ENCODE results near the gene MYH7.

The MYH7 gene

DNA sequence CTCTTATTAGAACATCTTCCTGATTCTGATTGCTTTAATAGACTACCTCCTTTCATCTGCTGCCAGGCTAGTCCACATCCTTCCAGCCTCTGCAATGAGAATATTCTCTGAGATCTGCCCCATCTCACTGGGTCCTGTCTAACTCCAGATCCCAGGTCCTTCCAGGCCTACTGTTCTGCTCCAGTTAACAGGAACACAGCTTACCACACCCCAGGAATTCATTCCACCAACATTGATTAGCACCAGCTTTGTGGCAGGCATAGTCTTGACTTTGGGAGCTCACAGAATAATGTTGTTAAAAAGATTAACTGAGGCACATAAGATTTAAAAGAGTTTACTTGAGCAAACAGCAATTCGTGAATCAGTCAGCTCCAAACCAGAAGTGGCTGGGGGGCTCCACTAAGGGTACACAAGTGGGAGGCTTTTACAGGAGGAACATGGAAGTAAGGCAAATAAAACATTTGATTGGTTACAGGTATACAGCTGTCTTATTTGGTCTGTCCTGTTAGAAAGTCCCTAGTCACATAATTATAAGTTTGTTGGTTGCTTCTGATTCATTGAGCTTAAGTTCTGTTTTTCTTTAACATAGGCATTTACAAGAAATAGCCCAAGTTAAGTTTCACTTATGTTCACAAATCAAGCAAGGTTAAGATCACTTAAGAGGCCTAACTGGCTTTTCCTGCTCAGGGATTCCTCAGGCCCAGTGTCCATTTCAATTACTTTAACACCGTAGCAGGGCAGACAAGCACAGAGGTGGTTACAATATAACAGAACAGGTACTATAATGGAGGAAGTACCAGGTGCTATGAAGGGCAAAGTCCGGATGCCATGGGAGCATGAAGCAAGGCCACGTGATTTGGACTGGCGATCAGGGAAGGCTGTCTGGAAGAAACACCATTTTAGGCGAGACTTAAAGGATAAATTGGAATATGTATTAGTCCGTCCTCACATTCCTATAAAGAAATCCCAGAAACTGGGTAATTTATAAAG, 12.2 kb upstream of the MYH7 start:
- DNase-seq (ENCODE audit: low spot score), result no peak

DNA sequence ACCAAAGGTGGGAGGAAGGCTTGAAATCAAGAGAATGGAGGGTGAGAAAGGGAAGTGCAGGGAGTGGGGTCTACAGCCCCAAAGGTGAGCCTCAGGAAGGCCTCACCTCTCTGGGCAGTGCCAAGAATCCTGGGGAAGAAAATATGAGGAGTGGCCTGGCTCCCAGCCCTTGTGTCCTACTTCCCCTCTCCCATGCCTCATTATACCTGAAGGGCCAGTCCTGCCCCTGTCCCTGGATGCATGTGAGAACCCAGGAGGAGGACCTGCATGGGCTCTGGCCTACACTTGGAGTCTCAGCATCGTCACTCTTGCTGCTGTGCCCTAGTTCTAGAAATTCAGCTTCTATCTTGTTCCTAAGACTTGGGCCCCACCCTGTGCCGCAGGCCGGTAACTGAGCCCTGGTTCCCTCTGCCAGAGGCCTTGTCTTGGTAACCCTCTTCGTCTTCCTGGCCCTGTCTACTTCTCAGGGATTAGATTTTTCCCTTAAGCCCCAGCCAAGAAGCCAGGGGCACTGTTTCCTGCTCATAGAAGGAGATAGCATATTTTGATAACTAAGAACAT, 10.9 kb upstream of the MYH7 start:
- DNase-seq (ENCODE audit: low spot score), result peak; percentile 37

DNA sequence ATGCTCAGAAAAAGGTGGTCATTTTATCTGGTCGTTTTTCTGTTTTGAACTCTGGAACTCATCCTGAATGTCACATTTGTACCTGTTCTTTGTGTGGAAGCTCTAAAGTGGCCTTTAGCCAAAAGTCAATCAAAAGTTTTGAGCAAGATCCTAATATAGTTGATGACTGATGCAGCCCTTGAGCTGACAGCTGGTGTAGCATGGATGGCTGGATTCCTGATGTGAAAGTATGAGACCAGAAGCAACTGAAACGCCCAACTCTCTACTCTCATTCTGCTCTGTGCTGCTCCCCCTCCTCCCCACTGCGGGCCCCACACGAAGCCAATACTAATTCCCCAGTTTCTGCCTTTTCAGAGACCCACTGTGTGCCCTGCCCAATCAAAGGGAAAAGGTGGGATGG, 10.3 kb upstream of the MYH7 start:
- peak; percentile 34 for DNase-seq (ENCODE audit: low spot score)

DNA sequence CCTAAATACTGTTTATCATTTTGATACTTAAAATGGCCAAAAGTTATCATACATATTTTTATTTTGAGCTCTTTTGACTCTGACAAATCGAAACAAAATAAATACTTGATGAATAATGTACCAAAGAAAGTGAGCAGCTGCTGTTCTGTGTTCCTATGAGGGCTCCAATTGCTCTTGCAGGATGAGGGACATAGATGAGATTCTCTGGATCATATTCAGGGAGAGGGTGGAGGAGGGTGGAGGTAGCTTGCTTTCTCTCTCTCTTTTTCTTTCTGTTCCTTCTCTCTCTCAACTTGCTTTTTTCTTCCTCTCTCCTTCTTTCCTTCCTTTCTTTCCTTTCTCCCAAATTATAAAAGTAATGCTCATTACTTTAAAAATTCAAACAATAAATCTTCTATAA, 8.9 kb upstream of the MYH7 start:
- DNase-seq (ENCODE audit: low spot score), result no peak

DNA sequence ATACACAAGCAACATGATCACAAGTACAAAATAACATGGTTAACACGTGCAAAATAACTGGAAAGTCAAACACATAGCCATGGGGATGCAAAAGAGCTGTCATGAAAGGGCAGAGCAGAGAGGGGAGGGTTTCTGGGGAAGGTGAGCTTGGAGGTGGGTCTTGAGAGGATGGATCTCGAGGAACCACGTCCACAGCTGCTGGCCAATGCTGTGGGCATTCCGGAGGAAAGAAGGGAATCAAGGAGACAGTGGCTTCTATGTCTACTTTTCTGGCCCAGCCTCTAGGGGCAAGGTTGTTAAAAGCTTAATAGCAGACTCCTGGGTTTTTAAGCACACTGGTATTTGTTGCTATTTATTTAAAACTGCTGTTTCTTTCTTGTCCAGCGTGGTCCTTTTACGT, 8.4 kb upstream of the MYH7 start:
- DNase-seq (ENCODE audit: low spot score), result no peak

DNA sequence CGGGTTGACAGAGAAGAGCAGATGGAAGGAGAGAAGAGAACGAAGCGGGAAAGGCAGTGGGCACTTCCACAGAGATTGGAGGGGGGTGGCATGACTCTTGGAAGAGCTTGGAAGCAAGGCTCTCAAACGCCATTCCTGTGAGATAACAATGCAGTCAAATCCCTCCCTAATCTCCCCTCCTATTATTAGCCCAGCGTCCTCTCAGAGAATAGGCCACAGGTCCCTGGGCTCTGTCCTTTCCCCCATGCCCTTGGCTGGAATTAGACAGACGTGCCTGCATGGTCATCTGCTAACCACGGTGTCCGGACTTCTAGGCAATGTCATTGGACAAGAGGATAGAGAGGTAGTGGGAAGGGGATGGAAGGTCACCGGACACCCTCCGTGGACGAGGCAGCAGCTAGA, 8.0 kb upstream of the MYH7 start:
- DNase-seq (ENCODE audit: low spot score), result peak; percentile 46

DNA sequence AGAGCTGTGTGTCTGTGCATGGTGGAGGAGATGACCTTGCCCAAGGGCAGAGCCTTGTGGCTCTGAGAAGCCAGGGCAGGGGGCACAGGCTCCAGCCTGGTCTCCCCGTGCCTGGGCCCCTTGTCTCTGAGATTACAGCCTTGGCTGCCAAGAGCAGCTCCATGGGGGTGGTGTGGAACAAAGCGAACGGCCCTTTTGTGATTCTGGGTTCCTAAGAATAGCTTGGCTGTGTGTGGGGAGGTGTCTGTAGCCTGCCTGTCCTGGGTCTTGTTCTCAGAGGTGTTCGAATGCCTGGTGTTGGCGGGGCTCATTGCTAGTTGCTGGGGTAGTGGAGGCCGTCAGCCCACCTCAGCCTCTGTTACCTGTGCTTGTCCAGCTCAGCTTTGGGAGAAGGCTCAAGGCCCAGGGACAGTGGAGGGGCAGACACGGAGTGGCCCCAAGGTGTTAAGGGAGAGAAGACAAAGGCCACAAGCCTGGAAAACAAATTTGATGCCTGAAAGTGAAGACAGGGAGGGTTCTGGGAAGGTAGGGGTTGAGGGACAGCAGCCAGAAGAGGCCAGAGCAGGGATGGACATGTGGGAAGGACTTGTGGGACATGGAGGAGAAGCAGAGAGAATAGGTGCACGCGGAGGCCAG, 7.4 kb upstream of the MYH7 start:
- peak; percentile 49 for DNase-seq (ENCODE audit: low spot score)

DNA sequence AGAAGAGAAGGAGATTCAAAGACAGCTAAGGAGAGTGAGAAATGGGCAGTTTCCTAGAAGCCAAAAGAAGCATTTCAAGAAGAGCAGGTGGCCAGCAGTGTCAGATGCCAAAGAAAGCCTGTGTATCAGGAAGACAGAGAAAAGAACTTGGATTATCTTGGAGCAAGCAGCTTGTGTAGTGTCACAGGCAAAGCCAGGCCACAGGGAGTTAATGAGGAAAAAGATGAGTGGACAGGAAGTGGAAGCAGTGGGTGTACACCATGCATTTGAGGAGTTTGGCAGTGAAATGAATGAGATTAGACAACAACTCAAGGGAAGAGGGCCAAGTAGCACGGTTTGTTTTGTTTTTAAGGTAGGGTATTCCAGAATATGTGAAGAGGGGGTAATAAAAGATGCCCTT, 5.6 kb upstream of the MYH7 start:
- DNase-seq (ENCODE audit: low spot score), result peak; percentile 25

DNA sequence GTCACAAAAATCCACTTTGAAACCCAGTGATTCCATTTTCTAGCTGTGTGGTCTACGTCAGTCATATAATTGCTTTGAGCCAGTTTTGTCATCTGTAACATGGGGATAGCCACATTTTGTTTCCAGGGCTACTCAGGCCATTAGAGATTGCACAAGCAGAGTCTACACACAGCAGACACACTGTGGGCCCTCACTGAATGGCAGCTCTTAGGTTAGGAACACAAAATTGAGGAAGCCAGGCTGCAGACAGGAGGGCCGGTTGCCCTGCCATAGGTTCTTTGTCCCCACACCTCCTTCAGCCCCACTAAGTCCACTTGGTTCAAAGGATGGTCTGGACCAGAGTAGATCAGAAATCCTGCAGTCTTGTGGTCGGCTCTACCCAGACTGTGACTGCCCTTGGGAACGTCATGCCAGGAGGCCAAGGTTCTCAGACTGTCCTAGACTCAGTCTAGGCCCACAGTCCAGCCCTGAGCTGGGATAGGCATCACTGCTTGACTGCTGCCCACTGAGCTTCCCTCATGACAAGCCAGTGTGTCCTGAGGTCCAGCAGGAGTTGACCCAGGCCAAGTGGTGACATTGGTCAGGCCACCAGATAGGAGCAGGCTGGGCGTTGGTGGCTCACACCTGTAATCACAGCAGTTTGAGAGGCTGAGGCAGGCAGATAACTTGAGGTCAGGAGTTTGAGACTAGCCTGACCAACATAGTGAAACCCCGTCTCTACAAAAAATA, 3.8 kb upstream of the MYH7 start:
- DNase-seq (ENCODE audit: low spot score), result peak; percentile 29

DNA sequence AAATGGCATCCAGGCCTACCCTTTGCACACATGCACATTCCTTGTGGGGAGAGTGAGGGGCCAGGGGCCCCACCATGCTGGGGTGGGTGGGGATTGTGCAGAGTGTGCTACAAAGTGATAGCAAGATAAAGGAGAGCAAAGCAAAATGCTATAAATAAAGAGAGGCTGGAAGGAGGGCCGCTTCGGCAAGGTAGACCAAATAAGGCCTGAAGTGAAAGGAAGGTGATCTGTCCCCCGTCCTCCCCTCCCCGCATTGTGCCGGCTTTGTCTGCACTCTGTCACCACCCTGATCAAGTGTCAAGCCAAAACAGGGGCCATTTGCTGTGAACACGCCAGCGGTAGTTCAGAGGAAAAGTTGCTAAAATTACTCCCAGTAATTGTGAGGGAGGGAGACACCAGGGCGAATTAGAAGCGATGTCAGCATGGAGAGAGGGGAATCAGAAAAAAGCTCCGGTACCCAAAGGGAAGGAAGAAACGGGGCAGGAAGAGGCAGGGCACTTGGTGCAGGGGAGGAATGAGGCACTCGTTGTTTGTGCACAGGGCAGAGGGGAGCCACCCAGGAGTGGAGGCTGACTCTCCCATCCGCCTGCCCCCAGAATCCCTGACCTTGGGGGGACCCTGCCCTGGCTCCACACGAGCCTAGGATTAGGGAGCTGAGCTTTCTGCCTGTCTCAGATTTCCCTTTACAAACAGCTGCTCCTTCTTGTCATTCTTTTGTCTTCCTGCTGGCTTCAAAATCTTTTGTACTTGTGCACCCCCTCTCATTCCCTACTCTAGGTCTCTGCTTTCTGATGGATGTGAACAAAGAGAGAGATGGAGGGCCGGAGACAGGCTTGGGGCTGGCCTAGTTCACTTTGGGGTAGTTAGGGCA, 2.9 kb upstream of the MYH7 start:
- peak; percentile 55 for DNase-seq (ENCODE audit: low spot score)

DNA sequence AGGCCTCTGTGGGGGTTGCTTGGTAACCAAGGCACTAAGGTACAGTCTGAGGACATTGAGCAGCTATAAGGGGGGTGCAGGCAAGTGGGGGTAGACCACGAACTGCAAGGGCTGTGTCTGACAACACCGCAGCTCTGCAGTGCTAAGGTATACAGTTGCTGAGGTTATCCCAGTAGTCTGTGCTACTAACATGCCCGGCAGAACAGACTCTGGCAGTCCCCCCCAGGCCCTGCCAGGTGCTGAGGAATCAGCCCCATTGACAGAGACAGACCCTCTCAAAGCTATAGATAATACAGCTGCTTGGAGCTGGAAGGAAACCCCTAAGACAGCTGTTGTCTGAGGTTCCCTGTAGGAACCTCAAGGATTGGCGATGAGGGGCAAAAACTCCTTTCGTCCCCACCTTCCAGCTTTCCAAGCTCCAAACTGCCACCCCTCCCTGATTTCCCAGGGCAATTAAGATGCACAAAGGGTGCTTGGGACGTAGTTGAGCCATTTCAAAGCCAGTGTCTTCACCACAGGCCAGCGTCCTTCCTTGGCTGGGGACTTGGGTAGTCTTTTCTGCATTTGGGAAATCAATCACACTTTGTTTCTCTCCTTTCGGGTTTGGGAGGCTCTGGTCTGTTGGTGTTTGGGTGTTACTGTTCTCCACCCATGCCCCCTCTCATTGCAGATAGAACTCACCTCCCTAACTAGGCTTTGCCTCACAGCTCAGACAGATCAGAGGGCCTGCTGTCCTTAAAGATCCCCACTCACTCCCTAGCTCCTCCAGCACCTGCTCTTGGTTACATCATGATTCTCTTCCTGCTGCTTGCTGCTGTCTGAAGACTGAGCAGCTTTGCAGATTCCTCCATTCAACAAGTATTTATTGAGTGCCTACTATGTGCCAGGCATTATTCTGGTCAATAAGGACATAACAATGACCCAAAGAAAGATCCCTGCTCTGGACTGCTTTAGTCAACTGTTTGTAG, 2.0 kb upstream of the MYH7 start:
- peak; percentile 37 for DNase-seq (ENCODE audit: low spot score)

DNA sequence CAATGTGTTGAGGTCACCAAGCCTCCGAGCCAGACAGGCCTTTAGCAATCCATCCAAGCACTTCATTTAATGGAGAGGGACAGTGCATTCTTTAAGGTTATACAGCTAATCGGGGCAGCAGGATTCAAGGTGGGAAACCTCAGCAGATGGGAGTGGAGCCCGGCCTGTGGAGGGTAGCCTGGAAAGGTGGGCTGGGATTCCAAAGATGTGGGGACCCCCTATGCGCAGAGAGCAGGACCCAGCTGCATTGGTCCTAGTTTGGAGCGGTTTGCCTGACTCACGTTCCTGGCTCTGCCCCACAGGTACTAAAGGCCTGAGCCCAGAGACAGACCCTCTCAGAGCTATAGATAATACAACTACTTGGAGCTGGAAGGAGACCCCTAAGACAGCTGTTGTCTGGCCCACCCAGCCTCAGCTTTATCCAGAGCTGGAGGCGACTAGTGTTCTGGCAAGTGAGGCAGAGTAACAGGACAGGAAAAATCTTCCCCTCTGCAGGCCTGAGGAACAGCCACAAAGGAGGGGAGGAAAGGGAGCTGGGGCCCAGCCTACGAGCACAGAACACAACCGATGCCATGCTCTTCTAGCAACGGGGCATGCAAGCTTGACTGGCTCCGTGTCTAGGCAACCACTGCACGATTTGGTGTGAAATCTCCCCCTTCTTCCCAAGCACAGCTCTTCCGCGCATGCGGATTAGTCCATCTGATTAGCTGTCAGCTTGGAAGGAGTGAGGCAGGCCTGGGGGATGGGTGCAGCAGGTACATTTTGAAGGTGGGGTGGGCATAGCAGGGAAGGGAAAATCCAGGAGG, 1.1 kb upstream of the MYH7 start:
- DNase-seq (ENCODE audit: low spot score), result peak; percentile 73

DNA sequence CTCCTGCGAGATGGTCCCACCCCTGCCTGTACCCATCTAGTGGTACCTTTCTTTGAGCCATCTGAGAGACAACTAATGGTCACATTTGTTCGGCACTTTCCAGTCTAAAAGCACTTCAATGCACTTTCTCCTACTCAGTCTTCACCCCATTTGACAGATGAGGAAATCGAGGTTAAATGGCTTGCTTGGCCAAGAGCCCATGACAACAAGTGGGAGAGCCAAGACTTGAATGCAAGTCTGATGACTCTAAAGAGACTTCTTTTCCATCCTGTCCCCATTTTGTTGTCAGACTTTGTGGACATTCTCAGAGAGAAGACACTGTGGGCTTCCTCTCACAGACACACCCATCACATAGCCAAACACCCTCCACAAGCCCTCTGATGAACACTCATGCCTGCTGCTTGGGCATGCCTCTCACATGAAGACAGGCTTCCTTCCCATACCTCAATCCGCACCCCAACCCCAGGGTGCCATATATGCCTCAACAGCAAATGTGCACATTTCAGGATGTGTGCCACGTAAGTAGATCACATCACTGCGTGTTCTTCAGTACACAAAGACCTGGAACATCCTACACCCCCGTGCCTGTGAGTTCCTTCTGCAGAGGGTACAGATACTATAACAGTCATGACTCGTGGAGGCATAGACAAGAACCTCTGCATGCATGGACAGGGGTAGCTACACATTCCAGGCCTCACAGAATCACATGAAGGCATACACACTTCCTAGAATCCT, 805 bp downstream of the MYH7 start:
- DNase-seq (ENCODE audit: low spot score), result peak; percentile 24

DNA sequence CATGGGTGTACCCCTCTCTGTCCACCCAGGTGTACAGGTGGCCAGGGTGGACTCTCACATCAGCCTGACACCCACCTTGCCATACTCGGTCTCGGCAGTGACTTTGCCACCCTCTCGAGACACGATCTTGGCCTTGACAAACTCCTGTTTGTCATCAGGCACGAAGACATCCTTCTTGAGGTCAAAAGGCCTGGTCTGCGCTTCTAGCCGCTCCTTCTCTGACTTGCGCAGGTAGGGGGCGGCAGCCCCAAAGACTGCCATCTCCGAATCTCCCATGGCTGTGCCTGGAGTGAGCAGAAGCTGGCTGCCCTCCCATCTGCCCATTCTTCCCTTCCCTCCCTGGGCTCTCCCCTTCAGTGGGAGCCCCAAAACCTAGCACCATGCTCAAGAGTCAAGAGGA, 2.0 kb downstream of the MYH7 start:
- peak; percentile 41 for DNase-seq (ENCODE audit: low spot score)

DNA sequence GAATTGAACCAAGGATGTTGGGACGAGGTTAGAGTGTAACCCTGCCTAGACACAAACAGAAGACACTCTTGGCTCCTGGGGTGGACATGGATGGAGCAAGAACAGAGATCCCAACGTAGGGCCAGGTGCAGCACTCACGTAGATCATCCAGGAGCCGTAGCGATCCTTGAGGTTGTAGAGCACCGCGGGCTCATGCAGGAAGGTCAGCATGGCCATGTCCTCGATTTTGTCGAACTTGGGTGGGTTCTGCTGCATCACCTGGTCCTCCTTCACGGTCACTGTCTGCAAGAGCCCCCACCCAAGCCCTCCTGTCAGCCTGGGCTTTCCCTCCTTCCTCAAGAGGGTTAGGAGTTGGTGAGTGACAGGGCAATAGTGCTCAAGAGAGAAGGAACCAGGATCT, 2.5 kb downstream of the MYH7 start:
- peak; percentile 25 for DNase-seq (ENCODE audit: low spot score)

DNA sequence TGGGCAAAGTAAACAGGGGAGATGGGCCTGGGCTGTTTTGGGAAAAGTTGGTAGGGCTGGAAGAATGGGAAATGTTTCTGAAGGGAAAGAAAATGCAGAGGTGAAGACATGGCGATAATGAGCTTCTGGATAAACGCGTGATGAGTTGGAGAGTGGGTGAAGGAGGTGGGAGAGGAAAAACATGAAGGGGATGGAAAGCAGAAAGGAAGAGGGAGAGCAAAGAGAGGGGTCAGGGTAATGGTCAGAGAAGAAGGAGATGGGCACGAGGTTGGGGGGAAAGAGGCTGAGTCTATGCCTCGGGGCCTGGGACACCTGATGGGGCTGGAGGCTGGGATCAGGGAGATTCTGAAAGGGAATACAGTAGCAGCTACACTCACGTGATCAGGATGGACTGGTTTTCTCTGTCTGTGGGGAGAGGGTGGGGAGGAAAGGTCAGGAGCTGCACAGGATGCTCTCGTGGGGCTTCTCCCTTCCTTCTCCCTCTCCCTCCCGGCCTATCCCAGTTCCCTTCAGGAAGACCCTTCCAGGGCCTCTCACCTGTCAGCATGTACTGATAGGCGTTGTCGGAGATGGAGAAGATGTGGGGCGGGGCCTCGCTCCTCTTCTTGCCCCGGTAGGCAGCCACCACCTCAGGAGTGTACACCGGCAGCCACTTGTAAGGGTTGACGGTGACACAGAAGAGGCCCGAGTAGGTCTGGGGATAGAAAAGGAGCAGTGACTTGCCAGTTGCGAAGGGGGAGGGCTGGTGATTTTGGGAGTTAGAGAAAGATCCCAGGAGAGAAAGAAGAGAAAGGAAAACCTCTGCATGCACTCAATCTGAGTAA, 3.1 kb downstream of the MYH7 start:
- DNase-seq (ENCODE audit: low spot score), result no peak

DNA sequence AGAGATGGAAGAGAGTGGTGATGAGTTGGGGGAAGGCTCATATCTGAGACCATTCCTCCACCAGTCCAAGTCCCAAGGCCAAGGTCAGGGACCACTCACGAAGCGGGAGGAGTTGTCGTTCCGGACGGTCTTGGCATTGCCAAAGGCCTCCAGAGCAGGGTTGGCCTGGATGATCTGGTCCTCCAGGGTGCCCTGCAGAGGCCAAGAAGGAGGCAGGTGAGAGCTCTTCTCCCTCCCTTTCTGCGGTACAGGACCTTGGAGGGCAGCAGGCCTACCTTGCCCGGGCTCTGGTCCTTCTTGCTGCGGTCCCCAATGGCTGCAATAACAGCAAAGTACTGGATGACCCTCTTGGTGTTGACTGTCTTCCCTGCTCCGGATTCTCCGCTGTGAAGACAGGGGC, 4.0 kb downstream of the MYH7 start:
- DNase-seq (ENCODE audit: low spot score), result no peak

DNA sequence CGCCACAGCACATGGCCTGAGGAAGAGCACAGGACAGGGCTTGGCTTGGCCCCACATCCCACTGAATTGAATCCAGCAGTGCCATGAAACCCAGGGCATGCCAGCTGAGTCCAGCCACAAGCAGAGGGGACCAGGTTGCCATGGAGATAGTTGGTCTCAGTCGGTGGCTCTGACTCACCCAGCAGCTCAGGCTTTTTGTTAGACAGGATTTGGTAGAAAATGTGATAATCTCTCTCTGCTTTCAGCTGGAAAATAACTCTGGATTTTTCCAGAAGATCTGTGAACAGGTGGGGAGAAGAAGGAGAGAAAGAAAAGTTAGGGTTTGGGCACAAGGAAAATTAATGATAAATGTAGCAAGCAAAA, 4.8 kb downstream of the MYH7 start:
- peak; percentile 59 for DNase-seq (ENCODE audit: low spot score)

All from ecto neural progenitor cell (in vitro differentiated cells).